Measurements from ENCODE around the gene AAMP. TPM values are rescaled to one million over a fixed set of nuclear protein-coding genes. Genes with fewer than 3 reads are reported as not detected.
A peak's percentile ranks its signal among the peaks of the same experiment; 100 is the strongest.
"Not testable (repeated sequence)": the region's sequence is repeated elsewhere in the genome, so short reads cannot be mapped to it uniquely, and the experiment has no call there.

AAMP gene
- total RNA-seq, 1 donor, result 104 TPM

- TF ChIP-seq, protein P1, sequence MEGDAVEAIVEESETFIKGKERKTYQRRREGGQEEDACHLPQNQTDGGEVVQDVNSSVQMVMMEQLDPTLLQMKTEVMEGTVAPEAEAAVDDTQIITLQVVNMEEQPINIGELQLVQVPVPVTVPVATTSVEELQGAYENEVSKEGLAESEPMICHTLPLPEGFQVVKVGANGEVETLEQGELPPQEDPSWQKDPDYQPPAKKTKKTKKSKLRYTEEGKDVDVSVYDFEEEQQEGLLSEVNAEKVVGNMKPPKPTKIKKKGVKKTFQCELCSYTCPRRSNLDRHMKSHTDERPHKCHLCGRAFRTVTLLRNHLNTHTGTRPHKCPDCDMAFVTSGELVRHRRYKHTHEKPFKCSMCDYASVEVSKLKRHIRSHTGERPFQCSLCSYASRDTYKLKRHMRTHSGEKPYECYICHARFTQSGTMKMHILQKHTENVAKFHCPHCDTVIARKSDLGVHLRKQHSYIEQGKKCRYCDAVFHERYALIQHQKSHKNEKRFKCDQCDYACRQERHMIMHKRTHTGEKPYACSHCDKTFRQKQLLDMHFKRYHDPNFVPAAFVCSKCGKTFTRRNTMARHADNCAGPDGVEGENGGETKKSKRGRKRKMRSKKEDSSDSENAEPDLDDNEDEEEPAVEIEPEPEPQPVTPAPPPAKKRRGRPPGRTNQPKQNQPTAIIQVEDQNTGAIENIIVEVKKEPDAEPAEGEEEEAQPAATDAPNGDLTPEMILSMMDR (IDR thresholded peaks at IDR 0.05; ENCODE audit: insufficient read depth, low read depth, low read length), result no peak
- no peak overlapping the region for H3K4me3 ChIP-seq (ENCODE audit: low read depth, low read length)
- peak; percentile 76 for DNase-seq (ENCODE audit: low read depth)
These were observed 42.4 kb upstream of the AAMP start for GRCh38 chr2:218312267-218312756.

DNA sequence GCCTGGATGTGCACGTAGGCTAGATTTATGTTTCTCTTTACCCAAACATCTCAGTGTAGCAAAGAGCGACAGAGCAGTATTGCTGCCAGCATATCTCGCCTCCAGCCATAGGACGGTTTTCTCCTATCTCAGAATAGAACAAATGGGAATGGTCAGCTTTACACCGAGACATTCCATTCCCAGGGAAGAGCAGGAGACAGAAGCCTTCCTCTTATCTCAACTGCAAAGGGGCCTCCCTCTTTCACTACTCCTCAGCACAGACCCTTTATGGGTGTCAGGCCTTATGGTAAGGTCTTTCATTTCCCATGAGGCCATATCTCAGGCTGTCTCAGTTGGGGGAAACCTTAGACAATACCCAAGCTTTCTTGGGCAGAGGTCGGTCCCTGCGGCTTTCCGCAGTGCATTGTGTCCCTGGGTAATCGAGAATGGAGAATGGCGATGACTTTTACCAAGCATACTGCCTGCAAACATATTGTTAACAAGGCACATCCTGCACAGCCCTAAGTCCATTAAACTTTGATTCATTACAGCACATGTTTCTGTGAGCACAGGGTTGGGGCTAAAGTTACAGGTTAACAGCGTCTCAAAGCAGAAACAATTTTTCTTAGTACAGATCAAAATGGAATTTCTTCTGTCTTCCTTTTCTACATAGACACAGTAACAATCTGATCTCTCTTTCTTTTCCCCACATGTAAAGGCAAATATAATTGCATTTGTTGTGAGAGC lies 41.8 kb upstream of the AAMP start:
- not testable (repeated sequence) for H3K4me3 ChIP-seq (ENCODE audit: low read depth, low read length)
- peak; percentile 69 for DNase-seq (ENCODE audit: low read depth)

DNA sequence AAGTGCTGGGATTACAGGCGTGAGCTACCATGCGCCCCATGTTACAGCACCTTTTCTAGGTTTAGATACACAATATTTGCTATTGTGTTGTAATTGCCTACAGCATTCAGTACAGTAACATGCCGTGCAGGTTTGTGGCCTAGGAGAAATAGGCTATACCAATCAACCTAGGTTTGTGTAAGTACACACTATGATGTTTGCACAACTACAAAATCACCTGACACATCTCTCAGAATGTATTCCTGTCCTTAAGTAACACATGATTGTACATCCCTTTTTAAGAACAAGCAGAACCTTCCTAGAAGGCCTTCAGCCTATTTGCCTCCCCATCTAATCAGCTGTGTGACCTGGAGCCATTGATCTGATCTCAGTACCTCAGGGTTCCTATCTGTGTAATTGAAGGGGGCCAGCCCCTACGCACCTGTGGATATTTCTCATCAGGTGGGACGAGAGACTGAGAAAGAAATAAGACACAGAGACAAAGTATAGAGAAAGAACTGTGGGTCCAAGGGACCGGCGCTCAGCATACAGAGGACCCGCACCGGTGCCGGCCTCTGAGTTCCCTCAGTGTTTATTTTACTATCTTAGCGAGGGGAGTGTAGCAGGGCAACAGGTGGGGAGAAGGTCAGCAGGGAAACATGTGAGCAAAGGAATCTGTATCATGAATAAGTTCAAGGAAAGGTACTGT lies 41.1 kb upstream of the AAMP start:
- DNase-seq (ENCODE audit: low read depth), result no peak
- H3K4me3 ChIP-seq (ENCODE audit: low read depth, low read length), result no peak overlapping the region
- TF ChIP-seq, protein P1 (IDR thresholded peaks at IDR 0.05; ENCODE audit: insufficient read depth, low read depth, low read length), result no peak

- DNase-seq (ENCODE audit: low read depth), result no peak
- TF ChIP-seq, protein P1 (IDR thresholded peaks at IDR 0.05; ENCODE audit: insufficient read depth, low read depth, low read length), result no peak
- H3K4me3 ChIP-seq (ENCODE audit: low read depth, low read length), result no peak overlapping the region
These were observed 37.6 kb upstream of the AAMP start for GRCh38 chr2:218307415-218308090.

- H3K4me3 ChIP-seq (ENCODE audit: low read depth, low read length), result no peak overlapping the region
- DNase-seq (ENCODE audit: low read depth), result no peak
- TF ChIP-seq, protein P1 (IDR thresholded peaks at IDR 0.05; ENCODE audit: insufficient read depth, low read depth, low read length), result no peak
These were observed 36.4 kb upstream of the AAMP start for GRCh38 chr2:218306184-218306920.

DNA sequence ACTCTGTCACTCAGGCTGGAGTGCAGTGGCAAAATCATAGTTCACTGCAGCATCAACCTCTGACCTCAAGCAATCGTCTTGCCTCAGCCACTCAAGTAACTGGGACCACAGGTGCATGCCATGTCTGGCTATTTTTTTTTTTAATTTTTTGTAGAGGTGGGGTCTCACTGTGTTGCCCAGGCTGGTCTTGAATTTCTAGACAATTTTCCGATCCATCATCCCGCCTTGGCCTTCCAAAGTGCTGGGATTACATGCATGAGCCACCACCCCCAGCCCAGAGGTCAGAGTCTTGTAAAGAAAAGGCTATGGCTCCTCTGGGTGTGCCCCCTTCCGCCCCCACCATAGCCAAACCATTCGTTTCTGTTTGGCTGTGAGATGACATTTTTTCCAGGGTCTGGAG lies 35.4 kb upstream of the AAMP start:
- no peak for DNase-seq (ENCODE audit: low read depth)
- no peak overlapping the region for H3K4me3 ChIP-seq (ENCODE audit: low read depth, low read length)
- TF ChIP-seq, protein P1 (IDR thresholded peaks at IDR 0.05; ENCODE audit: insufficient read depth, low read depth, low read length), result no peak
